ENCODE results near the gene IMPDH1. TPM values are rescaled to one million over a fixed set of nuclear protein-coding genes. Genes with fewer than 3 reads are reported as not detected.
A peak's percentile ranks its signal among the peaks of the same experiment; 100 is the strongest.

Gene IMPDH1
- total and polyA plus RNA-seq, 10 of the 15 experiments (the other 5 are each of a cell fraction or from before 2014, with no cell fraction given): 0.50 to 61.3 (median 41.8) TPM

DNA sequence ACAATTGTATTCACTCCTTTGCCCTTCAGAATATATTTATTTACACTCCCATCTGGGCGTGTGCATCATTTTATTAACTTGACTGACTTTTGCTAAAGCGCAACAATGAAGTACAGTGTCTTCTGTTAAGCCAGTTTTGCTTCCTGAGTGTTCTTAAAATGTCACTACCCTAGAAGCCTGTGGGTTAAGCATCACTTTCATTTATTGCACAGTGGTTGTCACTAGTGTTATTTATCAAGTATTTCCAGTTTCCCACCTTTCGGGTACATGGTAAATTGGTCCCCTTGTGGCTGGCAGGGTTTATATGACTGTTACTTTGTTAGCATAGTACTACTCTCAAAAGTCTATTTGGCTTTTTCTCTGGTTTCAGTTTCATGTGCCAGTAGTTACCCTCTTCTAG lies 49.2 kb upstream of the IMPDH1 start (continued):
- TF ChIP-seq GABPA (IDR thresholded peaks at IDR 0.05; ENCODE audit: low read depth) (no peak), CHD4 (IDR thresholded peaks at IDR 0.05) (no peak), NRF1 (conservative IDR thresholded peaks at IDR 0.05; ENCODE audit: low read depth, low read length) (no peak), DPF2 (IDR thresholded peaks at IDR 0.05) (no peak), SREBF1 (IDR thresholded peaks at IDR 0.05; ENCODE audit: low read length) (no peak), JUND (IDR thresholded peaks at IDR 0.05; ENCODE audit: low read depth, low read length) (no peak), TCF3 (IDR thresholded peaks at IDR 0.05; ENCODE audit: borderline replicate concordance, insufficient read depth, low read depth, low read length) (no peak), ETV6 (conservative IDR thresholded peaks at IDR 0.05 in 1 of 2, IDR thresholded peaks at IDR 0.05 in 1 of 2; ENCODE audit: borderline replicate concordance in 1 of 2, low read depth in 1 of 2) (no peak), ASH2L (IDR thresholded peaks at IDR 0.05; ENCODE audit: borderline replicate concordance, low read depth) (no peak), SIN3A (IDR thresholded peaks at IDR 0.05; ENCODE audit: low read depth, low read length) (no peak), EZH2 (IDR thresholded peaks at IDR 0.05; ENCODE audit: borderline replicate concordance, control insufficient read depth, low read depth, low read length) (no peak), IKZF2 (IDR thresholded peaks at IDR 0.05) (peak; percentile 51 to 58; a peak in 3 of 4 replicates), SRF (IDR thresholded peaks at IDR 0.05; ENCODE audit: low read depth in 2 of 2, low read length in 2 of 2) (no peak), SPI1 (IDR thresholded peaks at IDR 0.05; ENCODE audit: borderline replicate concordance, insufficient read depth, low read depth, low read length) (no peak), POLR2A (IDR thresholded peaks at IDR 0.05; ENCODE audit: low read depth, low read length) (no peak), CREB1 (IDR thresholded peaks at IDR 0.05; ENCODE audit: low read depth) (no peak), GATAD2B (conservative IDR thresholded peaks at IDR 0.05; ENCODE audit: low read depth) (0 out of 2 replicates have a peak, but pooled peaks have one; percentile 15), BCL11A (IDR thresholded peaks at IDR 0.05; ENCODE audit: low read depth, low read length) (peak; percentile 18; the same call in 1 of the 2 replicates), YBX1 (IDR thresholded peaks at IDR 0.05) (no peak), CBX3 (IDR thresholded peaks at IDR 0.05; ENCODE audit: borderline replicate concordance, low read depth) (no peak), NFIC (IDR thresholded peaks at IDR 0.05; ENCODE audit: low read depth, low read length) (peak; percentile 45; the same call in 1 of the 2 replicates), NR2C2 (IDR thresholded peaks at IDR 0.05; ENCODE audit: borderline replicate concordance, control insufficient read depth, insufficient read length, low read depth) (no peak), SMARCA5 (IDR thresholded peaks at IDR 0.05) (no peak)
- TF ChIP-seq, protein P1, sequence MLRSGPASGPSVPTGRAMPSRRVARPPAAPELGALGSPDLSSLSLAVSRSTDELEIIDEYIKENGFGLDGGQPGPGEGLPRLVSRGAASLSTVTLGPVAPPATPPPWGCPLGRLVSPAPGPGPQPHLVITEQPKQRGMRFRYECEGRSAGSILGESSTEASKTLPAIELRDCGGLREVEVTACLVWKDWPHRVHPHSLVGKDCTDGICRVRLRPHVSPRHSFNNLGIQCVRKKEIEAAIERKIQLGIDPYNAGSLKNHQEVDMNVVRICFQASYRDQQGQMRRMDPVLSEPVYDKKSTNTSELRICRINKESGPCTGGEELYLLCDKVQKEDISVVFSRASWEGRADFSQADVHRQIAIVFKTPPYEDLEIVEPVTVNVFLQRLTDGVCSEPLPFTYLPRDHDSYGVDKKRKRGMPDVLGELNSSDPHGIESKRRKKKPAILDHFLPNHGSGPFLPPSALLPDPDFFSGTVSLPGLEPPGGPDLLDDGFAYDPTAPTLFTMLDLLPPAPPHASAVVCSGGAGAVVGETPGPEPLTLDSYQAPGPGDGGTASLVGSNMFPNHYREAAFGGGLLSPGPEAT (IDR thresholded peaks at IDR 0.05; ENCODE audit: low read depth): 0 out of 2 replicates have a peak, but pooled peaks have one; percentile 14
- TF ChIP-seq, protein P2, sequence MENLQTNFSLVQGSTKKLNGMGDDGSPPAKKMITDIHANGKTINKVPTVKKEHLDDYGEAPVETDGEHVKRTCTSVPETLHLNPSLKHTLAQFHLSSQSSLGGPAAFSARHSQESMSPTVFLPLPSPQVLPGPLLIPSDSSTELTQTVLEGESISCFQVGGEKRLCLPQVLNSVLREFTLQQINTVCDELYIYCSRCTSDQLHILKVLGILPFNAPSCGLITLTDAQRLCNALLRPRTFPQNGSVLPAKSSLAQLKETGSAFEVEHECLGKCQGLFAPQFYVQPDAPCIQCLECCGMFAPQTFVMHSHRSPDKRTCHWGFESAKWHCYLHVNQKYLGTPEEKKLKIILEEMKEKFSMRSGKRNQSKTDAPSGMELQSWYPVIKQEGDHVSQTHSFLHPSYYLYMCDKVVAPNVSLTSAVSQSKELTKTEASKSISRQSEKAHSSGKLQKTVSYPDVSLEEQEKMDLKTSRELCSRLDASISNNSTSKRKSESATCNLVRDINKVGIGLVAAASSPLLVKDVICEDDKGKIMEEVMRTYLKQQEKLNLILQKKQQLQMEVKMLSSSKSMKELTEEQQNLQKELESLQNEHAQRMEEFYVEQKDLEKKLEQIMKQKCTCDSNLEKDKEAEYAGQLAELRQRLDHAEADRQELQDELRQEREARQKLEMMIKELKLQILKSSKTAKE (IDR thresholded peaks at IDR 0.05; ENCODE audit: low read depth, poor library complexity, severe bottlenecking): peak; percentile 63
- TF ChIP-seq, protein P3, sequence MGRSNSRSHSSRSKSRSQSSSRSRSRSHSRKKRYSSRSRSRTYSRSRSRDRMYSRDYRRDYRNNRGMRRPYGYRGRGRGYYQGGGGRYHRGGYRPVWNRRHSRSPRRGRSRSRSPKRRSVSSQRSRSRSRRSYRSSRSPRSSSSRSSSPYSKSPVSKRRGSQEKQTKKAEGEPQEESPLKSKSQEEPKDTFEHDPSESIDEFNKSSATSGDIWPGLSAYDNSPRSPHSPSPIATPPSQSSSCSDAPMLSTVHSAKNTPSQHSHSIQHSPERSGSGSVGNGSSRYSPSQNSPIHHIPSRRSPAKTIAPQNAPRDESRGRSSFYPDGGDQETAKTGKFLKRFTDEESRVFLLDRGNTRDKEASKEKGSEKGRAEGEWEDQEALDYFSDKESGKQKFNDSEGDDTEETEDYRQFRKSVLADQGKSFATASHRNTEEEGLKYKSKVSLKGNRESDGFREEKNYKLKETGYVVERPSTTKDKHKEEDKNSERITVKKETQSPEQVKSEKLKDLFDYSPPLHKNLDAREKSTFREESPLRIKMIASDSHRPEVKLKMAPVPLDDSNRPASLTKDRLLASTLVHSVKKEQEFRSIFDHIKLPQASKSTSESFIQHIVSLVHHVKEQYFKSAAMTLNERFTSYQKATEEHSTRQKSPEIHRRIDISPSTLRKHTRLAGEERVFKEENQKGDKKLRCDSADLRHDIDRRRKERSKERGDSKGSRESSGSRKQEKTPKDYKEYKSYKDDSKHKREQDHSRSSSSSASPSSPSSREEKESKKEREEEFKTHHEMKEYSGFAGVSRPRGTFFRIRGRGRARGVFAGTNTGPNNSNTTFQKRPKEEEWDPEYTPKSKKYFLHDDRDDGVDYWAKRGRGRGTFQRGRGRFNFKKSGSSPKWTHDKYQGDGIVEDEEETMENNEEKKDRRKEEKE (IDR thresholded peaks at IDR 0.05): no peak

All from GM12878 (cell line).